GM19452 (cell line): ENCODE data around the gene PLEKHG2.

ENCODE experiments used
- ATAC-seq: cut with Tn5 transposase; IDR thresholded peaks from one replicate; pipeline ENCODE4 v1.9.1; 2021; ENCODE audit not compliant: unreplicated experiment

PLEKHG2 gene

GRCh38 chr19:39420769-39421168, 8.3 kb downstream of the PLEKHG2 start:
- ATAC-seq: no peak

GRCh38 chr19:39422020-39422419, 9.6 kb downstream of the PLEKHG2 start:
- no peak for ATAC-seq

GRCh38 chr19:39423258-39424086, 11.0 kb downstream of the PLEKHG2 start:
- no peak for ATAC-seq

GRCh38 chr19:39424934-39425333, 12.5 kb downstream of the PLEKHG2 start:
- ATAC-seq: no peak

- ATAC-seq: no peak
Observed at GRCh38 chr19:39425744-39426143, 13.3 kb downstream of the PLEKHG2 start.

GRCh38 chr19:39426170-39426569, 13.7 kb downstream of the PLEKHG2 start:
- no peak for ATAC-seq

- ATAC-seq: no peak
Observed at GRCh38 chr19:39427707-39428106, 15.2 kb downstream of the PLEKHG2 start.

GRCh38 chr19:39428283-39429112, 16.0 kb downstream of the PLEKHG2 start:
- ATAC-seq: no peak

GRCh38 chr19:39430675-39431593, 18.5 kb downstream of the PLEKHG2 start:
- ATAC-seq: no peak

GRCh38 chr19:39432677-39433025, 20.2 kb downstream of the PLEKHG2 start:
- ATAC-seq: no peak

- ATAC-seq: no peak
Observed at GRCh38 chr19:39433480-39434079, 21.1 kb downstream of the PLEKHG2 start.

GRCh38 chr19:39434123-39435076, 21.9 kb downstream of the PLEKHG2 start:
- no peak for ATAC-seq

- peak; percentile 63 for ATAC-seq
Observed at GRCh38 chr19:39435499-39436349, 23.3 kb downstream of the PLEKHG2 start, which contains the start of gene RPS16. Gene RPS16 (minus strand): TSS chr19:39435949. CDS start chr19:39435895, 54 bp downstream.

GRCh38 chr19:39436350-39436716, 23.9 kb downstream of the PLEKHG2 start:
- ATAC-seq: no peak

- no peak for ATAC-seq
Observed at GRCh38 chr19:39438270-39438934, 25.9 kb downstream of the PLEKHG2 start.

GRCh38 chr19:39444598-39445195, 32.2 kb downstream of the PLEKHG2 start:
- no peak for ATAC-seq

GRCh38 chr19:39445196-39446111, 33.0 kb downstream of the PLEKHG2 start, which contains the start of gene SUPT5H:
Gene SUPT5H (plus strand): TSS chr19:39445582. CDS start chr19:39445891, 309 bp downstream.
- ATAC-seq: peak; percentile 78
